ENCODE results near the gene SERTAD1.
"Not testable (repeated sequence)": the region's sequence is repeated elsewhere in the genome, so short reads cannot be mapped to it uniquely, and the experiment has no call there.

The SERTAD1 gene

GRCh38 chr19:40413291-40413845, 12.4 kb downstream of the SERTAD1 start, which contains the start of gene PRX:
PRX (minus strand) TSS chr19:40413378; CDS start chr19:40407932, 5,446 bp downstream.
- H3K79me2 ChIP-seq (ENCODE audit: control insufficient read depth, insufficient read depth, low read length, unreplicated experiment) = no peaks in the 10 kb centered on the region
- H3K4me1 ChIP-seq (ENCODE audit: control insufficient read depth, insufficient read depth, low read length, unreplicated experiment) = no peaks in the 10 kb centered on the region
- H3K4me3 ChIP-seq (ENCODE audit: low read depth, low read length) = no peak within 1 kb of the TSS
- no peak within 1 kb of the TSS for H3K27ac ChIP-seq (ENCODE audit: low read depth, low read length)
- no peaks in the 10 kb centered on the region for H3K36me3 ChIP-seq (ENCODE audit: insufficient read depth, low read length)
- no peaks in the 10 kb centered on the region for H3K27me3 ChIP-seq (ENCODE audit: insufficient read depth, low read length)
- no peak within 1 kb of the TSS for H2AFZ ChIP-seq (ENCODE audit: low read length, unreplicated experiment)

DNA sequence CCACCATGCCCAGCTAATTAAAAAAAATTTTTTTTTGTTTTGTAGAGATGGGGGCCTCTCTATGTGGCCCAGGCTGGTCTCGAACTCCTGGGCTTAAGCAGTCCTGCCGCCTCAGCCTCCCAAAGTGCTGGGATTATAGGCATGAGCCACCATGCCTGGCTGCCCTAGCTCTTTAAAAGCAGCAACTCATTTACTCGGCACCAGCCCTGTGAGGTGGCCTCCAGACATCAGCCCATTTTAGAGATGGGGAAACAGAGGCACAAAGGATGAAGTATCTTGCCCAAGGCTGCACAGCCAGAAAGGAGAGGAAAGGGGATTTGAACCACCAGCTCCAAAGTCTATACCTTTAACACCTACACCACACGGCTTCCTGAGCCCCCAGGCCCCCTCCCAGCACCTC, 12.9 kb downstream of the SERTAD1 start:
- no peak overlapping the region for H2AFZ ChIP-seq (ENCODE audit: low read length, unreplicated experiment)
- no peak overlapping the region for H3K4me3 ChIP-seq (ENCODE audit: low read depth, low read length)

GRCh38 chr19:40411958-40412499, 13.8 kb downstream of the SERTAD1 start:
- Histone ChIP-seq H3K4me3 (ENCODE audit: low read depth, low read length) (no peak overlapping the region), H3K4me1 (ENCODE audit: control insufficient read depth, insufficient read depth, low read length, unreplicated experiment) (no peaks in the 10 kb centered on the region)

More for the DNA sequence above, 12.9 kb downstream of the SERTAD1 start:
- H3K36me3 ChIP-seq (ENCODE audit: insufficient read depth, low read length) = no peaks in the 10 kb centered on the region
- no peak overlapping the region for H3K27ac ChIP-seq (ENCODE audit: low read depth, low read length)
- no peaks in the 10 kb centered on the region for H3K4me1 ChIP-seq (ENCODE audit: control insufficient read depth, insufficient read depth, low read length, unreplicated experiment)
- no peaks in the 10 kb centered on the region for H3K79me2 ChIP-seq (ENCODE audit: control insufficient read depth, insufficient read depth, low read length, unreplicated experiment)
- no peaks in the 10 kb centered on the region for H3K27me3 ChIP-seq (ENCODE audit: insufficient read depth, low read length)

DNA sequence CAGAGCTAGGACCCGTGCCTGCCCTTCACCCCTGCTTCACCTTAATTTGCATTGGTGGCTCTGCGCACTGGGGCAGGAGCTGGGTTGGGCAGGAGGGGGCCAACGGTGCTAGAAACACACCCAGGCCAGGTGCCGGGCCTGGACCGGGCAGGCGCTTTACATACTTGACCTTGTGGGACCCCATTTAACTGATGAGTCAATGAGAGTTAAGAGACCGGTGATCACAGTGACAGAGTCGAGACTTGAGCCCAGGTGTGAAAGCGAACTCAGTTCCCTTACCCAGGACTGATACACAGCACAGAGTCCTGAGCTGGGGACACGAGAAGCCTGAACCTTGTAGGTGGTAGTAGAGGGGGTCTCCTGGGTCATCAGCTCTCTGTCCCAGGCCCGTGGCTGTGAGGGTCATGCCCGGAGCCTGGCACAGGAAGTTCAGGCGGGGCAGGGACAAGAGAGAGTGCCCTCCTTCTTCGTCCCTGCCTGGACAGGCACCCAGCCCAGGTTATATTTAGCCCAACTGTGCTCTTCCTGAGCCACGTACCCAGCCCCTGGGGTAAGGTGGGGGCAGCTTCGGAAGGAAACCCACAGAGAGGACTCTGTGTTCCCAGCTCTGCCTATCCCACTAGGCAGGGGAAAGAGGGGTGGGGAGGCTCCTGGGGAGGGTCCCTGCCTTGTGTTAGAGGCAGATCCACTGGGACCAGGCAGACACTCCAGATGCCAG, 14.5 kb downstream of the SERTAD1 start:
- Histone ChIP-seq H3K4me3 (ENCODE audit: low read depth, low read length) (no peak overlapping the region), H3K27me3 (ENCODE audit: insufficient read depth, low read length) (no peaks in the 10 kb centered on the region), H2AFZ (ENCODE audit: low read length, unreplicated experiment) (no peak overlapping the region), H3K36me3 (ENCODE audit: insufficient read depth, low read length) (no peaks in the 10 kb centered on the region), H3K27ac (ENCODE audit: low read depth, low read length) (no peak overlapping the region), H3K4me1 (ENCODE audit: control insufficient read depth, insufficient read depth, low read length, unreplicated experiment) (no peaks in the 10 kb centered on the region), H3K79me2 (ENCODE audit: control insufficient read depth, insufficient read depth, low read length, unreplicated experiment) (no peaks in the 10 kb centered on the region)

More at GRCh38 chr19:40411958-40412499, 13.8 kb downstream of the SERTAD1 start:
- Histone ChIP-seq H3K27me3 (ENCODE audit: insufficient read depth, low read length) (no peaks in the 10 kb centered on the region), H3K36me3 (ENCODE audit: insufficient read depth, low read length) (no peaks in the 10 kb centered on the region), H3K79me2 (ENCODE audit: control insufficient read depth, insufficient read depth, low read length, unreplicated experiment) (no peaks in the 10 kb centered on the region), H3K27ac (ENCODE audit: low read depth, low read length) (no peak overlapping the region), H2AFZ (ENCODE audit: low read length, unreplicated experiment) (no peak overlapping the region)

DNA sequence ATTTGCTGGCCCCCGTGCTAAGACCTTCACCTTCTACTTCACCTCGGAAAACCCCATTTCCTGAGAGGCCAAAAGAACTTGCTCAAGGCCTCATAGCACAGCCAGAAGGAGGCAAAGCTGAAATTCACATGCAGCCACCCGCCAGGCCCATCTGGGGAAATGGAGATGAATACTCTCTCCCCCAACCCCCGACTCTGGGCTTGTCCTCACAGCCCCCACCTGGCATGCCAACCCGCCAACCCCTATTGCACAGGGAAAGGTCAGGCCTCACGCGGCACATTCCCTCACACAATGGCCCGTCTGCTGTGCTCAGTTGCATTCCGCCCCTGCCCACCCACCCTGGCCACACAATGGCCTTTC, 15.8 kb downstream of the SERTAD1 start:
- Histone ChIP-seq H3K36me3 (ENCODE audit: insufficient read depth, low read length) (no peaks in the 10 kb centered on the region), H2AFZ (ENCODE audit: low read length, unreplicated experiment) (no peak overlapping the region), H3K27ac (ENCODE audit: low read depth, low read length) (no peak overlapping the region), H3K4me1 (ENCODE audit: control insufficient read depth, insufficient read depth, low read length, unreplicated experiment) (no peaks in the 10 kb centered on the region), H3K4me3 (ENCODE audit: low read depth, low read length) (no peak overlapping the region), H3K79me2 (ENCODE audit: control insufficient read depth, insufficient read depth, low read length, unreplicated experiment) (no peaks in the 10 kb centered on the region), H3K27me3 (ENCODE audit: insufficient read depth, low read length) (no peaks in the 10 kb centered on the region)

DNA sequence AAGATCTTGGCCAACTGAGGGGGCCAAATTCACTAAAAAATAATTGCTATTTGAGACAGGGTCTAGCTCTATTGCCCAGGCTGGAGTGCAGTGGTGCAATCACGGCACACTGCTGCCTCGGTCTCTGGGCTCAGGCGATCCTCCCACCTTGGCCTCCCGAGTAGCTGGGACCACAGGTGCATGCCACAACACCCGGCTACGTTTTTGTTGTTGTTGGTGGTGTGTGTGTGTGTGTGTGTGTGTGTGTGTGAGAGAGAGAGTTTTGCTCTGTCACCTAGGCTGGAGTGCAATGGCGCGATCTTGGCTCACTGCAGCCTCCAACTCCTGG, 17.2 kb downstream of the SERTAD1 start:
- H3K27ac ChIP-seq (ENCODE audit: low read depth, low read length); H2AFZ ChIP-seq (ENCODE audit: low read length, unreplicated experiment); H3K27me3 ChIP-seq (ENCODE audit: insufficient read depth, low read length); H3K79me2 ChIP-seq (ENCODE audit: control insufficient read depth, insufficient read depth, low read length, unreplicated experiment); H3K36me3 ChIP-seq (ENCODE audit: insufficient read depth, low read length); H3K4me1 ChIP-seq (ENCODE audit: control insufficient read depth, insufficient read depth, low read length, unreplicated experiment); H3K4me3 ChIP-seq (ENCODE audit: low read depth, low read length): not testable (repeated sequence)

- Histone ChIP-seq H3K79me2 (ENCODE audit: control insufficient read depth, insufficient read depth, low read length, unreplicated experiment) (no peaks in the 10 kb centered on the region), H3K4me3 (ENCODE audit: low read depth, low read length) (no peak overlapping the region), H3K27me3 (ENCODE audit: insufficient read depth, low read length) (no peaks in the 10 kb centered on the region), H3K4me1 (ENCODE audit: control insufficient read depth, insufficient read depth, low read length, unreplicated experiment) (no peaks in the 10 kb centered on the region), H3K27ac (ENCODE audit: low read depth, low read length) (no peak overlapping the region), H3K36me3 (ENCODE audit: insufficient read depth, low read length) (no peaks in the 10 kb centered on the region), H2AFZ (ENCODE audit: low read length, unreplicated experiment) (no peak overlapping the region)
Measured at GRCh38 chr19:40407714-40408597, 17.8 kb downstream of the SERTAD1 start.

GRCh38 chr19:40403262-40403984, 22.4 kb downstream of the SERTAD1 start:
- H3K4me1 ChIP-seq (ENCODE audit: control insufficient read depth, insufficient read depth, low read length, unreplicated experiment) = no peaks in the 10 kb centered on the region
- H3K36me3 ChIP-seq (ENCODE audit: insufficient read depth, low read length) = no peaks in the 10 kb centered on the region
- H3K79me2 ChIP-seq (ENCODE audit: control insufficient read depth, insufficient read depth, low read length, unreplicated experiment) = no peaks in the 10 kb centered on the region
- peak overlapping the region; percentile 75 for H3K4me3 ChIP-seq (ENCODE audit: low read depth, low read length)
- no peak overlapping the region for H3K27ac ChIP-seq (ENCODE audit: low read depth, low read length)
- peak overlapping the region; percentile 78 for H2AFZ ChIP-seq (ENCODE audit: low read length, unreplicated experiment)
- no peaks in the 10 kb centered on the region for H3K27me3 ChIP-seq (ENCODE audit: insufficient read depth, low read length)

- H3K4me1 ChIP-seq (ENCODE audit: control insufficient read depth, insufficient read depth, low read length, unreplicated experiment) = no peaks in the 10 kb centered on the region
- no peak overlapping the region for H3K4me3 ChIP-seq (ENCODE audit: low read depth, low read length)
- no peaks in the 10 kb centered on the region for H3K27me3 ChIP-seq (ENCODE audit: insufficient read depth, low read length)
- H3K36me3 ChIP-seq (ENCODE audit: insufficient read depth, low read length) = no peaks in the 10 kb centered on the region
- no peaks in the 10 kb centered on the region for H3K79me2 ChIP-seq (ENCODE audit: control insufficient read depth, insufficient read depth, low read length, unreplicated experiment)
- no peak overlapping the region for H2AFZ ChIP-seq (ENCODE audit: low read length, unreplicated experiment)
- H3K27ac ChIP-seq (ENCODE audit: low read depth, low read length) = no peak overlapping the region
Measured at GRCh38 chr19:40400559-40400958, 25.2 kb downstream of the SERTAD1 start.

- H3K27me3 ChIP-seq (ENCODE audit: insufficient read depth, low read length) = no peaks in the 10 kb centered on the region
- H3K27ac ChIP-seq (ENCODE audit: low read depth, low read length) = no peak overlapping the region
- no peak overlapping the region for H2AFZ ChIP-seq (ENCODE audit: low read length, unreplicated experiment)
- H3K4me3 ChIP-seq (ENCODE audit: low read depth, low read length) = no peak overlapping the region
- no peaks in the 10 kb centered on the region for H3K79me2 ChIP-seq (ENCODE audit: control insufficient read depth, insufficient read depth, low read length, unreplicated experiment)
- H3K4me1 ChIP-seq (ENCODE audit: control insufficient read depth, insufficient read depth, low read length, unreplicated experiment) = no peaks in the 10 kb centered on the region
- no peaks in the 10 kb centered on the region for H3K36me3 ChIP-seq (ENCODE audit: insufficient read depth, low read length)
Measured at GRCh38 chr19:40398417-40399131, 27.2 kb downstream of the SERTAD1 start.

Data from ACC112 (cell line).